Fibroblast of villous mesenchyme (primary cell): ENCODE results near the gene EVI5L. TPM values are rescaled to one million over a fixed set of nuclear protein-coding genes. Genes with fewer than 3 reads are reported as not detected.
A peak's percentile ranks its signal among the peaks of the same experiment; 100 is the strongest.

ENCODE experiments used
- DNase-seq: peaks from one replicate; pipeline ENCODE4 v3.0.0-alpha.2; 2010; ENCODE audit warnings: low read depth
- H3K4me3 ChIP-seq: 2 replicates; pipeline ENCODE4 v1.5.1; 2011; ENCODE audit warnings: low read depth, mild to moderate bottlenecking, low read length
- total RNA-seq: library from RNA; depleted of rRNA; stranded (reverse); fragments of >200 nt; gene quantifications from 2 replicates; pipeline ENCODE4 v1.2.3, GENCODE V29; 2012
- TF ChIP-seq, protein P1 (sequence below): IDR thresholded peaks from 2 replicates; pipeline ENCODE4 v1.5.1; 2012; ENCODE audit warnings: low read depth, mild to moderate bottlenecking, low read length; ENCODE audit not compliant: insufficient read depth

The EVI5L gene
- total RNA-seq, 1 donor = 25.5 TPM

GRCh38 chr19:7823686-7824301, 6.2 kb upstream of the EVI5L start:
- DNase-seq = no peak
- TF ChIP-seq, protein P1, sequence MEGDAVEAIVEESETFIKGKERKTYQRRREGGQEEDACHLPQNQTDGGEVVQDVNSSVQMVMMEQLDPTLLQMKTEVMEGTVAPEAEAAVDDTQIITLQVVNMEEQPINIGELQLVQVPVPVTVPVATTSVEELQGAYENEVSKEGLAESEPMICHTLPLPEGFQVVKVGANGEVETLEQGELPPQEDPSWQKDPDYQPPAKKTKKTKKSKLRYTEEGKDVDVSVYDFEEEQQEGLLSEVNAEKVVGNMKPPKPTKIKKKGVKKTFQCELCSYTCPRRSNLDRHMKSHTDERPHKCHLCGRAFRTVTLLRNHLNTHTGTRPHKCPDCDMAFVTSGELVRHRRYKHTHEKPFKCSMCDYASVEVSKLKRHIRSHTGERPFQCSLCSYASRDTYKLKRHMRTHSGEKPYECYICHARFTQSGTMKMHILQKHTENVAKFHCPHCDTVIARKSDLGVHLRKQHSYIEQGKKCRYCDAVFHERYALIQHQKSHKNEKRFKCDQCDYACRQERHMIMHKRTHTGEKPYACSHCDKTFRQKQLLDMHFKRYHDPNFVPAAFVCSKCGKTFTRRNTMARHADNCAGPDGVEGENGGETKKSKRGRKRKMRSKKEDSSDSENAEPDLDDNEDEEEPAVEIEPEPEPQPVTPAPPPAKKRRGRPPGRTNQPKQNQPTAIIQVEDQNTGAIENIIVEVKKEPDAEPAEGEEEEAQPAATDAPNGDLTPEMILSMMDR = no peak
- H3K4me3 ChIP-seq = no peak overlapping the region

- peak overlapping the region; percentile 52 for H3K4me3 ChIP-seq
- TF ChIP-seq, protein P1 = no peak
- no peak for DNase-seq
Measured at GRCh38 chr19:7829166-7829520, 875 bp upstream of the EVI5L start.

- no peak for DNase-seq
- peak overlapping the region; percentile 77 for H3K4me3 ChIP-seq
- TF ChIP-seq, protein P1 = no peak
Measured at GRCh38 chr19:7830272-7830771, 304 bp downstream of the EVI5L start.

DNA sequence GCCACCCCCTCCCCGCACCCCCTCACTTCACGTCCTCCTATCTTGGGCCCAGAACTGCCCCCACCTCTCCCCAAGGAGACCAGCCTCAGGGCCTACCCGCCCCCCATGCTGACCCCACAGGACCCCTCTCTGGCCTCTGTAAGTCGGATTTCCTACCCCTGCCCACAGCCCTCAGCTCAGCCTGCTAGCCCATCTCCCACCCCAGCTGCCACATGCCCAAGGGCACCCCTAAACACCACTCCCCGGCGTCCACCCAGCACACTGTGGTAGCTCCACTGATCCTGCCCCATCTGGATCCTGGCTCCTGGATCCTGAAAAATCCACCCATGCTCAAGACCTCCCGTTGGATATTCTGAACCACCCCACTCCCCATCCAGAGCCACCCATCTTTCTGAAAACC, 805 bp downstream of the EVI5L start:
- no peak for DNase-seq
- TF ChIP-seq, protein P1 = no peak
- H3K4me3 ChIP-seq = peak overlapping the region; percentile 77

DNA sequence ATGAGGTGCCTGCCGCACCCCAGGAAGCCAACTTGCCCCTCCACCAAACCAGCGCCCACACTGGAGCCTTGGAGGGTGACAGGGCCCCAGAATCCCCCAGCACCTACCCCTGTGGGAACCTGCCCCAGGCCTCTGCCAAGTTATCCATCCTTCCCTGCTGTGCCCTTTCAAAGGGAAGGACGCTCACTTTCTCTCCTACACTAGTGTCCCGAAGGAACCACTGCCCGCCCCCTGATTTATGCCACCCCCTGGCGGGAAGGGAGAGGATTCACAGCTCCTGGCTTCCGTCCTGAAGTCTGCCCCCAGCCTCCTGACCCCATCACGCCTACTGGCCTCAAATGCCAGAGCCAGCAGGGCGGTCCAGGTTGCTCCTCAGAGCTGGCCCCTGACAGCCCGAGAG, 1.4 kb downstream of the EVI5L start:
- TF ChIP-seq, protein P1 = peak; percentile 35
- DNase-seq = peak; percentile 38
- no peak overlapping the region for H3K4me3 ChIP-seq

DNA sequence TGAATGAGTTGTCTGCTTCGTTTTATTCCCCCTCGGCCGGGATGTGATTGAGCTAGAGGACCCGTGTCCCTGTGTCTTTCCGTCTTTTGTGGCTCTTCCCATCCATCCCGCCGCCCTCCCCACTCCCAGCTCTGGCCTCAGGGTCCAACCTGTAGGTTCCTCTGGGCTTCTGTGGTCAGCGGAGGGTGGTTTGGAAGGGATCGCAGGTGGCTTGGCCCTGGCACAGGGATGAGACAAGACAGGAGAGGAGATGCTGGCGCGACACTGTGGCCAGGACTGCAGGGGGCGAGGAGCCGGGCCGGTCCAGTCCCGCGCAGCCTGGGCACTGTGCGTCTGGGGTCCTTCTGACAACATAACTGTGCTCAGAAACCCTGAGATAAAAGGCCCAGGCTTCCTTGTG, 2.0 kb downstream of the EVI5L start:
- DNase-seq = no peak
- TF ChIP-seq, protein P1 = no peak
- H3K4me3 ChIP-seq = no peak overlapping the region

DNA sequence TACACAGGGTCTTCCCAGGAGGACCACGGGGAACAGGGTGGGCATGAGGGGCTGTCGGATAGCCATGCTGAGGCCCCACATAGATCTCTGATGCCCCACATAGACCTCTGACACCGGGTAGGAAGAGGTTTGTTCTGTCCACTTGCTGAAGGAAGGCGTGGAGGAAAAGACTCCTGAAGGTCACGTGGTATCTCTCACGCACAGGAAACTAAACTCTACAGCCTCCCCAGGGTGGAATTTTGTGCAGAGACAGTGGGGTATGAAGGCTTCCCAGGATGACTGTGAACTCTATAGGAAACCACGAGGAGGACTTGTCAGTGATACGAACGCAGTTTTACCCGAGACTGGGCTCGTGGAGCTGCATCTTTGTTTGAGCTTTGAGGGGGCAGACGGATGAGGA, 2.8 kb downstream of the EVI5L start:
- no peak for DNase-seq
- no peak overlapping the region for H3K4me3 ChIP-seq
- TF ChIP-seq, protein P1 = no peak
